ENCODE data around the gene ESRRA.

The ESRRA gene

DNA sequence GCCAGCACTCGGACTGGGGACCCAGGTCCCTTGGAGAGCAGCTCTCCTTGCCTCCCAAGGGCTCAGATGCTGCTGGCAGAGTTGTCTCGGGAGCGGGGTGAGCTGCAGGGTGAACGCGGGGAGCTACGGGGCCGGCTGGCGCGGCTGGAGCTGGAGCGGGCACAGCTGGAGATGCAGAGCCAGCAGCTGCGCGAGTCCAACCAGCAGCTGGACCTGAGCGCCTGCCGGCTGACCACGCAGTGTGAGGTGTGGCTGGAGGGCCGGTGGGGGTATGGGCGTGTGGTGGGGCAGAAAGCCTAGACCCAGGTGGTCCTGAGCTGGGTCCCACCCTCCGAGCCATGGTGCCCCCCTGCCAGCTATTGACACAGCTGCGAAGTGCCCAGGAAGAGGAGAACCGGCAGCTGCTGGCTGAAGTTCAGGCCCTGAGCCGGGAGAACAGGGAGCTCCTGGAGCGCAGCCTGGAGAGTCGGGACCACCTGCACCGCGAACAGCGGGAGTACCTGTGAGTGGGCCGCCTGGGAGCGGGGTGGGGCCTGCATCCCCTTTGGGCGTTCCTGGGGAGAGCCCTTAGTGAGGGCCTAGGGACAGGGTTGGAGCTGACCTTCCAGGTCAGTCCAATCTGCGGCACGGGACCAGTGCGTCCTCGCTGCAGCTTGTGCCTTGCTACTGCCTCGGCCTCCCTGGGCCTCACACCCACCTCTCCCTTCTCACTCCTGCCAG lies 47.8 kb downstream of the ESRRA start:
- no peak for DNase-seq

DNA sequence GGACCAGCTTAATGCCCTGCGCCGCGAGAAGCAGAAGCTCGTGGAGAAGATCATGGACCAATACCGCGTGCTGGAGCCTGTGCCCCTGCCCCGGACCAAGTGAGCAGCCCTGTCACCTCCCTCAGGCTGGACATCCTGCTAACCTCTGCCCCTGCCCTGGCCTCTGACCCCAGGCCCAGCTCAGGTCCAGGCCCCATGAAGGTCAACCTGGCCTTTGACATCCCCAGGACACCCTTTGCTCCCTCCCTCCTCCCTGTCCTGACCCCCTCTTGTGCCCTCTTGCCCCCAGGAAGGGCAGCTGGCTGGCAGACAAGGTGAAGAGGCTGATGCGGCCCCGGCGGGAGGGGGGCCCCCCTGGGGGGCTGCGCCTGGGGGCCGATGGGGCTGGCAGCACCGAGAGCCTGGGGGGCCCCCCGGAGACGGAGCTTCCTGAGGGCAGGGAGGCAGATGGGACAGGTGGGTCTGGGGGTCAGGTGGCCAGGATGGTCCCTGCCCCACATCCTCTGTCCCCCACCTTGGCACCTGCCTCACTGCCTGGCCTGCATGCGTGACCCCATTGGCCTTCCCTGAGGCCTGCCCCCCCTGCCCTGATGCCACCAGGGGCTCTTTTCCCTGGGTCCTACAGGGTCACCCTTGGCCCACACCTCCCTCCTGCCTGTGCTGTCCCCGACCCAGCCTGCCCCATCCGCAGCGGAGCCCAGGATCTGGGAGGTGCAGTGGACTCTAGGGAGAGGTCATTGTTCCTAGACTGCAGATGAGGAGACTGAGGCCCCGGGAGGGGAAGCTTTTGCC lies 48.6 kb downstream of the ESRRA start:
- no peak for DNase-seq

DNA sequence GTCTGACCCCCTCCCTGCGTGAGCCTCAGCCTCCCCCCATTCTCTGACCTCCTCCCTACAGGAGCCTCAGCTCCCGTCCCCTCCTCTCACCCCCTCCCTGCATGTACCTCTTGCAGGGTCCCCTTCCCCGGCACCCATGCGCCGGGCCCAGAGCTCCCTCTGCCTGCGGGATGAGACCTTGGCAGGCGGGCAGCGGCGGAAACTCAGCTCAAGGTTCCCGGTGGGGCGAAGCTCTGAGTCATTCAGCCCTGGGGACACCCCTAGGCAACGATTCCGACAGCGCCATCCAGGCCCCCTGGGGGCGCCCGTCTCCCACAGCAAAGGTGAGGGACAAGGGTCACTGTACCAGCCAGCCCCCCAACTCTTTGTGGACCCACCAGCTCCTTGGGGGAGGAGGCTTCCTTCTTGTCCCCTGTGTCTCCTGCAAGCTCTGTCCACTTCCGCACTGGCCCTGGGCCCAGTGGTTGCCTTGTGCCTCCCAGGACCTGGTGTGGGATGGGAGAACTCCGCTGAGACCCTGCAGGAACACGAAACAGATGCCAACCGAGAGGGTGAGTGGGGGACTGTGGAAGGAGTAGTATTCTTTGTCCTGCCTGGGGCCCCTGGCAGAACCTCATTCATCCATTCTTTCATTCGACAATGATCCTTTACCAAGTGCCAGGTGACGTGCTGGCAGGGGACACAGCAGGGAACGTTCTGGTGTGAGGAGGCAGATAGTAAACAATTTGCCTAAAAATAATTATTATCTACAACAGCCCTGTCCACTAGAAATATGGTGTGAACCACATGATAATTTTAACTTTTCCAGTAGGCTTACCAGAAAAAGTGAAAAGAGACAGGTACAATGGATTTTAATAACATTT lies 50.0 kb downstream of the ESRRA start:
- DNase-seq: peak; percentile 83

DNA sequence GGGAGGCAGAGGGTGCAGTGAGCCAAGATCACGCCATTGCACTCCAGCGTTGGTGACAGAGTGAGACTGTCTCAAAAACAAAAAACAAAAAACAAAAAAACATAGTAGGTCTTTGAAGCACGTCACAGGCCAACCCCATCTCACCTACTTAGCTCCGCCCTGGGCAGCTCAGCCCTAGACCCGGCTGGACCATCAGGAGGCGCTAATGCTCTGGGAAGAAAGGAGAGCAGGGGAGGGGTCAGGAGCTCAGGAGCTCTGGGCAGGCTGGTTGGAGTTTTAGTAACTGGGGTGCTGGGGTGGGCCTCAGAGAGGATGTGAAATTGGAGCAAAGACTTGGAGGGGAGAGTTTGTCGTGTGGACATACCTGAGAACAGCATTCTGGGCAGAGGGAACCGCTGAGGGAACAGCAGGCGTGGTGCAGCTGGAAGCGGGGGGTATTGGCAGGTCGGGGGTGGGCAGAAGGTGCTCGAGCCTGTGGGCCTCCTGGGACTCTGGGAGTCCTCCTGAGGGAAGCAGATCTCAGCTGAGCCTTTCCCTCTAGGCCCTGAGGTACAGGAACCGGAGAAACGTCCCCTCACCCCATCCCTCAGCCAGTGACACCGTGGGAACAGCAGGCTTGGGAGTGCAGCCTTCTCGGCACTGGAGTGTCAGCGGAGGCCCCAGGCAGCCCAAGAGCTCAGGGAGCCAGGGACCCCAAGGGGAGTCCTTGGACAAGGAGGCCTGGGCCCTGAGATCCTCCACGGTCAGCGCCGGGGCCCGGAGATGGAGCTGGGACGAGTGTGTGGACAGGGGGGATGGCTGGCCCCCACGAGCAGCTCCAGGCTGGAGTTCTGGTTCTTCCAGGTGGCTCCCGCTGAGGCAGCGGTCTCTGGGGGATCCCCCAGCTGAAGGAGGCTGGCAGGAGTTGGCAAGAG lies 51.4 kb downstream of the ESRRA start:
- DNase-seq: peak; percentile 52

DNA sequence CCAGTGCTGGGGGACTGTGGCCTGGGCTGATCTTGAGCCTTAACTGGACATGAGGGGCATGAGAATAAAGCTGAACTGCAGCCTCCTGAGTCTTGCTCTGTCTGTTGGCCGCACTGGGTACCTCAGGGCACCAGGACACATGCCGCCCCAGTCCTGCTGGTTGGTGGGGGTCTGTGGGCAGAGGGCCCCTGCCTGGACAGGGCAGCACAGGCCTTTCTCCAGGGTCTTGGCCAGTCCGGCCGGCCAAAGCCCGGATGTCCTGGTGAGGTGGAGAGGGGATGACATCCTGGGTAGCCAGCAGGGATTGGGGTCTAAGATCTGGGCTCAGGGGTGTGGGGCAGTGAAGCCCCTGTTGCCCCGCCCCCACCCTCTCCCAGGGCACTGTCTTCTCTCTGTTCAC lies 52.1 kb downstream of the ESRRA start:
- DNase-seq: no peak

DNA sequence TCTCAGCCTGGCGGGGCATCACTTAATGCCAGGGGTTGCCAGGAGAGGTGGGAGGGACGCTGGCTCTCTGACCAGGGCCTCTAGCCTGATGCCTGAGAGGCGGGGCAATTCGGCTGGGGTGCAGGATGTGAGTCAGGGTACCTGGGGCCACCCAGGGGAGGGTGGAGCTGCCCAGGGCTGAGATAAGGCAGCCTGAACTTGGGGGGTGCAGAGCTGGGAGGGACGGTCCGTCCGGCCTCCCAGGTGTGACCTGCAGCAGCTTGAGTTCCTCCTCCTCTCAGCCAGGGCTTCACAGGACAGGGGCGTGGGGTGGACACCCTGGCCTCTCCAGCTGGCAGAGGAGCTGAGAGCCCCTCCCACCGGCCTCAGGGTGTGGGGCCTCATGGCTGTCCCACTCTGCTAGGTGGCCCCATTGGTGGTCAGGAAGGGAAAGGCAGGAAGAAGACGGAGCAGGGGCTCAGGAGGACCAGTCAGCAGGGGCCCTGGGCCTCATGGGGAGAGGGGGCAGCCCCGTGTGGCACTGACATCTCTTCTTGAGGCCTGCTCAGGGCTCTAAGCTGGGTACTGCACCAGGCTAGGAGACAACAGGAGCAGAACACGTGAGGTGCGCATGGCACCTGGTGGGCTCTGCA lies 52.7 kb downstream of the ESRRA start:
- DNase-seq: peak; percentile 63

DNA sequence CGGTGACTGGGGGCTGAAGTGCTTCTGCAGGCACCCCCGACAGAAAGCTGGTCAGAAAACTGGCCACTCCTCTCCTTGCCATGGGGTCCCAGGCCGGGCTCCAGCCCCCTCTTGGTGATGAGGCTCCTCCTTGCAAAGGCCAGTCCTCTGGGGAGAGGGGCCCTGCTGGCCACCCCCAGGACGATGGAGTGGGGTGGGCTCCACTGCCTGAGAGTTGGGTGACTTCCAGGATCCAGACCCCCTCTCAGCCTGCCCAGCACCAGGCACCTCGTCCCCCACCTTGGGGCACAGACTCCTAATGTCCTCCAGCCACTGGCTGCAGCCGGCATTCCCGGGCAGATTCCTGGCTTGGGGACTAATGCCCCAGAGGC lies 53.2 kb downstream of the ESRRA start:
- DNase-seq: no peak

DNA sequence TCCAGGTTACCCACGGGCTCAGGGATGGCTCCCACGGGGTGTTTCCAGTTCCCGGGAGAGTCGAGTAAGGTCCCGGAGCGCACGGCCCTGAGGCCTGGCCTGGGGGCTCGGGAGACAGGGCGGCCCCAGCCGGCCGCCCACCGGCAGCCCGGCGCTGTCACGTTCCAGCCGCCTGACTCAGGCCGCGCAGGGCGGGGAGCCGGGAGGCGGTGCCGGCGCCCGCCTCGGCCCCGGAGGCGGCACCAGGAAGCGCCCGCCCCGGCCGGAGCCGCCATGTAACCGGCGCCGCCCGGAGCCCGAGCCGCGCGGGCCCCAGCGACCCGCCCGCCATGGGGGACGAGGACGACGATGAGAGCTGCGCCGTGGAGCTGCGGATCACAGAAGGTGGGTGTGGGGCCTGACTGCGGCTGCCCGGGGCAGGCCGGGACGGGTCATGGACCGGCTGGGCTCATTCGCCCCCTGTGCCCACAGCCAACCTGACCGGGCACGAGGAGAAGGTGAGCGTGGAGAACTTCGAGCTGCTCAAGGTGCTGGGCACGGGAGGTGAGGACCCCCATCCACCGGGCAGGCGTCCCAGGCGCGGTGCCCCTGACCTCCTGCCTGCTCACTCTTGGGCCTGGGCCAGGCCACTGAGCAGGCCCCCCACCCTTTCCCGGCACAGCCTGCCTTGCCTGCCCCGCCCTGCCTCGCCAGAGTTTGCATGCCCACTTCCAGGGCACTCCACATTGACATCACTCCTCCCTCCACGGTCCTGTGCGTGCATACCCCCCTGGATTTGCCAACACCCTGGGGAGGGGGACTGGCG lies 53.8 kb downstream of the ESRRA start, which contains the start of gene RPS6KA4:
TSS of gene RPS6KA4 (plus strand) at position 256 of the 805 bp plus-strand sequence. CDS start at position 330, 74 bp downstream.
- peak; percentile 73 for DNase-seq

DNA sequence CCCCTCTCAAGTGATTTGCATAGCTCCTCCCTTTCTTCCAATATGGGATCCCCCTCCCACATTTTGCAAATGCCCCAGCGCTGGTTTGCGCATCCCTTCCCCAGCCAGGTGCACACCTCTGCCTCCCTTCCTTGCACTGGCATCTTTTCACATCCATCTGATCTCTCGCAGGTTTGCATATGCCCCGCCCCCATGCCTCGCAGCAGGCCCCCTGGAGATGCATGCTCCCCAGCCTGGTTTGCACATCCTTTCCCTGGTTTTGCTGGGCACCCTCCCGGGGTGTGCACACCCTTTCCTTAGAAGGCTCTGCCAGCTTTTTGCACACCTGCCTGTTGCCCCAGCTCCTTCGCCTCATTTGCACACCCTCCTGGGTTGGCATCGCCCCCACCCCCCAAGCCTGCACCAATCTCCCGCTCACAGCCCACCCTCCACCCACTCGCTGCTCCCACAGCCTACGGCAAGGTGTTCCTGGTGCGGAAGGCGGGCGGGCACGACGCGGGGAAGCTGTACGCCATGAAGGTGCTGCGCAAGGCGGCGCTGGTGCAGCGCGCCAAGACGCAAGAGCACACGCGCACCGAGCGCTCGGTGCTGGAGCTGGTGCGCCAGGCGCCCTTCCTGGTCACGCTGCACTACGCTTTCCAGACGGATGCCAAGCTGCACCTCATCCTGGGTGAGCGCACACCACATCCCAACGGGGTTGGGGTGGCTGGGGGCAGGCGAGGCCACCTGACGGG lies 54.6 kb downstream of the ESRRA start:
- DNase-seq: no peak

DNA sequence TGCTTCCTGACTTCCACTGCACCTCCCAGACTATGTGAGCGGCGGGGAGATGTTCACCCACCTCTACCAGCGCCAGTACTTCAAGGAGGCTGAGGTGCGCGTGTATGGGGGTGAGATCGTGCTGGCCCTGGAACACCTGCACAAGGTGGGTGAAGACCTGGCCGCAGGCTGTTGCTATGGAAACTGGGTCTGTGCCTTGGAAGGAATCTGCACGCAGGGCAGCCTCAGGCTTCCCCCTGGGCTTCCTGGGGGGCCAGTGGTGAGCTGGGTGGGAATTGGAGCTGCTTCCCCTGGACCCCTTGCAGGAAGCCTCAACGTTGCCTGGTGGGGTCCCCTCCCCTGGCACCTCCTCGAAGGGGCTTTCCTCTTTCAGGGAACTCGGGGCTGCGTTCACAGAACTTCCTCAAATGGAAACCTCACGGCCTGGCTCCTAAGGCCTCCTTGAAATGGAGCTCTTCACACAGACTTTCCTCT lies 55.2 kb downstream of the ESRRA start:
- DNase-seq: no peak

DNA sequence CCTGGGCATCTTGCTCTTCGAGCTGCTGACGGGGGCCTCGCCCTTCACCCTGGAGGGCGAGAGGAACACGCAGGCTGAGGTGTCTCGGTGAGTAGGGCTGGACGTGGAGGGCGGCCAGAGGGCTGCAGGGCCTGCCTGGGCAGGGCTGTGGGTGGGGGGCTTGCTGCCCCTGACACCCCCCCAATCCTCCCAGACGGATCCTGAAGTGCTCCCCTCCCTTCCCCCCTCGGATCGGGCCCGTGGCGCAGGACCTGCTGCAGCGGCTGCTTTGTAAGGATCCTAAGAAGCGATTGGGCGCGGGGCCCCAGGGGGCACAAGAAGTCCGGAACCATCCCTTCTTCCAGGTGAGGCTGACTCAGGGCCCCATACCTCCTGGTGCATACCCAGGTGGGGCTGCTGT lies 56.3 kb downstream of the ESRRA start:
- DNase-seq: no peak

DNA sequence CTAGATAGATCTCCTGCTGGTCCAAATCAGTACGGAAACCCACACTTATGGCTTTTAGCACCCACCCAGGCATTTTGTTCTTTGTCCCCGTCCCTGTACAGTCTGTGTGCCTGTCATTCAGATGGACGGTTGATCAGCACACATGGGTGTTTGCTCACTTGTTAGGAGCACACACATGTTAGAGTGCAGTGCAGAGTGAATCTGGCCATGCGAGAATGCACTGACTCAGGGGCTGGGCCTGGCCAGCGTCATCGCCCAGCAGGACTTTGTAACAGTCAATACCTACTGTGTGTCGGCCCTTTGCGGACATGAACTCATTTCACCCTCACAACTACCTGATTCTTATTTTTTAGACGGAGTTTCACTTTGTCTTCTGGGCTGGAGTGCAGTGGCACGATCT lies 57.0 kb downstream of the ESRRA start:
- DNase-seq: no peak

DNA sequence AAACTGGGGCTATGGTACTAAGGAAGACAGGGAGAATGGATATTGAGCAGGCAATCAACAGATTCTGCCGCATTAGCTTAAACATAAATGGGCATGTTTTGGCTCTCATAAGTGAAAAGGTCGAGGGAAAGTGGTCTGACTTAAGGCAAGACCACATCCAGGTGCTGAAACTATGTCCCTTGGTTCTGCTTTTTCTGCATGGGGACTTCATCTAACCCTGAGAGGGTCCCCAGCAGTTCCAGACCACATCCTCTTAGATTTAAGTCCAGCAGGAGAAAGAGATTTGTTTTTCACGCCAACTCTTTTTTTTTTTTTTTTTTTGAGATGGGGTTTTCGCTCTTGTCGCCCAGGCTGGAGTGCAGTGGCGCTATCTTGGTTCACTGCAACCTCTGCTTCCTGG lies 59.1 kb downstream of the ESRRA start:
- DNase-seq: no peak

DNA sequence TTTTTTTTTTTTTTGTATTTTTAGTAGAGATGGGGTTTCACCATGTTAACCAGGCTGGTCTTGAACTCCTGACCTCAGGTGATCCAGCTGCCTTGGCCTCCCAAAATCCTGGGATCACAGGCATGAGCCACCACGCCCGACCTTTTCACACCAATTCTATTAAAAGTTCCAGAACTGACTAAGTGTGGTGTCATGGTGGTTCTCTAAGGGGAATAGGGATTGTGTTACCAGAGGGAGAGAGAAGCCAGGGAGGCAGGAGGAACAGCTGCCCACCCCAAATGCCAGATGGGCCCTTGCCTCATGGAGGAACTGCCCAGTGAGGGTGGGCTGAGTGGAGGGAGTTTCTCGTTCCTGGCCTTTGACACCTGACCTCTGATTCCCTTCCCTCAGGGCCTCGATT lies 59.6 kb downstream of the ESRRA start:
- no peak for DNase-seq

Measured in EL (cell line).